Limb (tissue), 2 donors: Measurements from ENCODE around the gene AK6.
A peak's percentile ranks its signal among the peaks of the same experiment; 100 is the strongest.
"Not testable (repeated sequence)": the region's sequence is repeated elsewhere in the genome, so short reads cannot be mapped to it uniquely, and the experiment has no call there.

Source experiments
- DNase-seq, 2 donors: peaks; one replicate each; pipeline ENCODE4 v3.0.0-alpha.2; 2016; ENCODE audit errors: extremely low spot score in 2 of 2

The AK6 gene

DNA sequence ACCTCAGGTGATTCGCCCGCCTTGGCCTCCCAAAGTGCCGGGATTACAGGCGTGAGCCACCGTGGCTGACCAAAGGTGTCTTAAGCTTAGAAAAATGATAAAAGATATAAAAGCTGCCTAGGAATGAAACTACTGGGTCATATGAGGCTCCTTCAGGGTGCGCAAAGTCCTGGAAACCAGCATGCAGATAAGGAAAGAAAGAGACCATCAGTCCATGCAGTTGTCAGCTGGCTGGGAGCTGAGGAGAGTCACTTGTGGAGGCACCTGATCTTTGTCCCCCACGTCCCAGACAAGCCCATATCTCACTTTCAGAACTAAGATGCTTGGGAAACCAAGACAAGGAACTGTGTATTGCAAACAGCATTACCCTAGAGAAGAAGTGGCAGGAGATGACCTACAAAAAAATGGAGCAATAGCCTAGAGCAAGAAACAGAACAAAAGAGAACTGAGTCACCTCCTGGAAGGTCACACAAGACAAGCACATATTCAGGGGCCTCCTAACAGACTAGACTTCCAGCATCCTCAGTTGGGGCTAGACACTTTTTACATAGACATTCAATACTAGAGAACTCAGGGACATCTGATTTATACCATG lies 33.9 kb downstream of the AK6 start:
- DNase-seq, result no peak

DNA sequence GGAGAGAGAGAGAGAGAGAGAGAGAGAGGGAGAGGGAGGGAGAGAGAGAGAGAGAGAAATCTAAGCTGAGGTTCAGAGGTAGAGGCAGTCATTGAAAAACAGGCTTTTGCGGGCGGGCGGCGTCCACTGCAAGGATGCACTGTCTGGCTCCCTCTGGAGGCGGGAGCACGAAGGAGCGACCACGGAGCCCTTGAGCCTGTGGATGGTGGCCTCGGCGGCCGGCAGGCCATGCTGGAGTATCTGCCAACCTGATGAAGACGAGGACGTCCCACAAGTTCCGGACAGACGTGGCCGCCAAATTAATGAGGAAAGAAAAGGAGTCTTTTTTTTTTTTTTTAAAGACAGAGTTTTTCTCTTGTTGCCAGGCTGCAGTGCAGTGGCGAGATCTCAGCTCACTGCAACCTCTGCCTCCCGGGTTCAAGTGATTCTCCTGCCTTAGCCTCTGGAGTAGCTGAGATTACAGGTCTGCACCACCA lies 34.5 kb downstream of the AK6 start:
- DNase-seq, result peak; percentile 73 to 82

DNA sequence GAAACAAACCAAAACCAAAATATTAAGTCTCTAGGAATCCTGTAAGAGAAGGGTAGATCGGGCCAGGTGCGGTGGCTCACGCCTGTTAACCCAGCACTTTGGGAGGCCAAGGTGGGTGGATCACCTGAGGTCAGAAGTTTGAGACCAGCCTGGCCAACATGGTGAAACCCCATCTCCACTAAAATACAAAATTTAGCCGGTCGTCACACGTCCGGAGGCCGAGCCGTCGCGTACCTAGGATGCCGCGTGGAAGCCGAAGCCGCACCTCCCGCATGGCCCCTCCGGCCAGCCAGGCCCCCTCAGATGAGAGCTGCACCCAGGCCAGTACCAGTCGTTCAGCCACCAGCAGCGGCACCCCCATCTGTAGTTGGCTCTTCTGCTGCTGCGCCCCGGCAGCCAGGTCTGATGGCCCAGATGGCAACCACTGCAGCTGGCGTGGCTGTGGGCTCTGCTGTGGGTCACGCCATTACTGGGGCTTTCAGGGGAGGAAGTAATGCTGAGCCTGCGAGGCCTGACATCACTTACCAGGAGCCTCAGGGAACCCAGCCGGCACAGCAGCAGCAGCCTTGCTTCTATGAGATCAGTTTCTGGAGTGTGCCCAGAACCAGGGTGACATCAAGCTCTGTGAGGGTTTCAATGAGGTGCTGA lies 35.5 kb downstream of the AK6 start:
- not testable (repeated sequence) for DNase-seq

DNA sequence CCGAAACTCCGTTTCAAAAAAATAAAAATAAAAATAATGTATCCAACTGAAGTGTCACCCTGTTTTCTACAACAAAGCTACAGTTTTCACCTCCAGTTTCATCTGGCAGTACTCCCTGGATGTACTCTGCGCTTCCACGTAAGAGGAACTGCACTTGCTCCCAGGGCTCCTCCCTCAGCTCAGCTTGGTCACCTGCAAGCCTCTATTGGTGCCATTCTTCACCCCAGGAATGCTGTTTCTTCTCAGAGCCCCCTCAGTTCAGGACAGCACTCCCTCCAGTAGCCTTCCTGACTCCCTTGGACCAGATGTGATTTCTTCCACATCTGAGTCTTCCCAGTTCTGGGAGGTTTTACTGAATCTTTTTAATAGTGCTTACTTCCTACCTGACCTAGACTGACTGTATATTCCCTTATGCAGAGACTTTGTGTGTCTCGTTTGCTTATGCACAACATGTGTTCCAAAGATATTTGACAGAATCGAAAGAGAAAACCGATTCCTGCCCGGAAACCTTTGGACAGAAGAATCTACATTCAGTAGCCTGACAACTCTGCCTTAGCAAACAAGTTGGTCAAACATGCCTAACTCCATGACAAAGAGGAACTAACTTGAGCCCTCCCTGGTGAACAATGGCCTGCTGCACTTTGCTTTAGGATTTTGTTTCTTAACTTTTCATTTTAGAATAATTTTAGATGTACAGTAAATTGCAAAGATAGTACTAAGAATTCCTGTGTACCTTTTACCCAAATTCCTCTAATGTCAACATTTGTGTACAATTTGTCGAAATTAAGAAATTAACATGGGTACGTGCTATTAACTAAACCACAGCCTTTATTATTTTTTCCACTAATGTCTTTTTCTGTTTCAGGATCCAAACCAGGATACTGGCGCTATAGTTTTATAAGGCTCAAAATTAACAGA lies 37.5 kb downstream of the AK6 start:
- no peak for DNase-seq

DNA sequence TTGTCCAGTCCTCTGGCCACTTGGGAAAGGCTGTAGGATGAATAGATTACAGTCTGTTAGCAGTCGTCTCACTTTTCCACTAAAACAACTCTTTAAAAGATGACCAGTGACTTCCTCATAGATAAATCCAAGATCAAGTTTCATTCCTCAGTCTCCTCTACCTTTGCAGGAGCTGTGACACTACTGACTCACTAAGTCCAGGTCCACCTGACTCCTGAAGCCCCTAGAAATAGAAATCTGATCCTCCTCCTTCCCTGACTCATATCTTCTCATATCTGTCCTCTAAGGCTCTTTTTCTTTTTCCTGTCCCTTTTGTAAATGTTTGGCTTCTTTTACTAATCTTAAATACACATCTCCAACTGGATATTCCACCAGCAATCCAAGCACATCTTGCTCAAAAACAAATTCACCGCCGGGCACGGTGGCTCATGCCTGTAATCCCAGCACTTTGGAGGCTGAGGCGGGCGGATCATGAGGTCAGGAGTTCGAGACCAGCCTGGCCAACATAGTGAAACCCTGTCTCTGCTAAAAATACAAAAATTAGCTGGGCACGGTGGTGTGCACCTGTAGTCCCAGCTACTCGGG lies 39.3 kb downstream of the AK6 start:
- no peak for DNase-seq

DNA sequence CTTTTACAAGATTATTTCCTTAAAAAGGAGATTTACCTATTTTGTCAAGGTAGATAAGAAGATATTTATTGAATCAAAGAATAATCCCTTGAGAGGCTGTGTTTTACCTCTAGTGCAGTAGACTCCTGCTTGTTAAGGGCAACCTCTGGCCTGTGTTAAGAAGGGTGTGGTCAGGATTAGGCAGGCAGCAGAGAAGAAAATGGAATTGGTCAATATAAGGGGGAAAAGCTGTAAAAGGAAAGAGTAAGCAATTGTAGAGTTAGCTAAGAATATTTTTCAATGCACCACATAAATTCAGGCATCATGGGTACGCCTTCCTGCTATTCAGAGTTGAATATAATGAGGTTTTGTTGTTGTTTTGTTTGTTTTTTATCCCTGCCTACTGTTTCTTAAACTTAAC lies 43.0 kb downstream of the AK6 start:
- DNase-seq, result no peak

DNA sequence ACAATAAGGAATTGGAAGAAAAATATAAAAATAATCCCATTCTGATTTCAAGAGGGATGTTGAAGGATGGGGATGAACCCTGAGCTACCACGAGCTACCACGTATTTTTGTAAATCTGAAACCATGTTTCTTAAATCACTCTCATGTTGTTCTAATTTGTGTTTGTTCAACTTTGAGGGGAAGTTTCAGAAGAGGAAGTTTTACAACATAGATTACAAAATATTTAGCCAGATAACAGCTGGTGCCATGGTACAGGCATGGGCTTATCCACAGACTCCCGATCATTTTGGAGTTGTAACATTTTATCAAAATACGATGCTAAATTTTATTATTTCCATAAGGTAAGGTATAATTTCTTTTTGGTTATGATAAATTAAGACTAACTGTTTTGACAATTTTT lies 51.9 kb downstream of the AK6 start:
- DNase-seq, result no peak

DNA sequence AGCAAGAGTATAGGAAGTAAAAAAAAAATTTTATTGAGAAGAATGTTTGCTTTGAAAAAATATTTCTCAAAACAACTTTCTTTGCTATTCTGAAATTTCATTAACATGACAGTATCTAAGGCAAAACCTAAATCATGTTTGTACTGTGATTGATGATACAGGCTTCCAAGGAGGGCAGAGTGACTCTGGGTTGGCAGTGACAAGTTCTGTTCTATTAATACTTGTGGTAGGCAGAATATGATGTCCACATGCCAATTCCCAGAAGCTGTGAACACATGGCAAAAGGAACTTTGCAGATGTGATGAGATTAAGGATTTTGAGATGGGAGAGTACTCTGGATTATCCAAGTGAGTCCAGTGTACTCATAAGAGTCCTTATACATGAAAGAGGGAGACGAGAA lies 53.3 kb downstream of the AK6 start:
- DNase-seq, result no peak

DNA sequence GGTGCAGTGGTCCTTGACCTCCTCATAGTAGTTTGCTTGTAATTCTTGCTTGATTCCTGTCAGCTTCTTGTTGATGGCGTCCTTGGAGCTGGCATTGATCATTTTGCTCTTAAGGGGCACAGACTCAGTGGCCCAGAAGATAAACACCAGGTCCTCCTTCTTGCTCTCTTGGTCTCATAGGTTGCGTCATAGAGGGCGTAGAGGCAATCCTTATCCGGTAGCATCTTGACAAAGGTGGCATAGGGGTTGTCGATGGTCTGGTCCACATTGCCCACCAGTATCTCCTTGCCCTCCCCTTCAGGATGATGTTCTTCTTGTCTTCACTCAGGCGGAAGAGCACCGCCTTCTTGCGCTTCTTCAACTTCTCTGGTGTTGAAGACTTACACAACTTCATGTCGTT lies 55.9 kb downstream of the AK6 start:
- no peak for DNase-seq

DNA sequence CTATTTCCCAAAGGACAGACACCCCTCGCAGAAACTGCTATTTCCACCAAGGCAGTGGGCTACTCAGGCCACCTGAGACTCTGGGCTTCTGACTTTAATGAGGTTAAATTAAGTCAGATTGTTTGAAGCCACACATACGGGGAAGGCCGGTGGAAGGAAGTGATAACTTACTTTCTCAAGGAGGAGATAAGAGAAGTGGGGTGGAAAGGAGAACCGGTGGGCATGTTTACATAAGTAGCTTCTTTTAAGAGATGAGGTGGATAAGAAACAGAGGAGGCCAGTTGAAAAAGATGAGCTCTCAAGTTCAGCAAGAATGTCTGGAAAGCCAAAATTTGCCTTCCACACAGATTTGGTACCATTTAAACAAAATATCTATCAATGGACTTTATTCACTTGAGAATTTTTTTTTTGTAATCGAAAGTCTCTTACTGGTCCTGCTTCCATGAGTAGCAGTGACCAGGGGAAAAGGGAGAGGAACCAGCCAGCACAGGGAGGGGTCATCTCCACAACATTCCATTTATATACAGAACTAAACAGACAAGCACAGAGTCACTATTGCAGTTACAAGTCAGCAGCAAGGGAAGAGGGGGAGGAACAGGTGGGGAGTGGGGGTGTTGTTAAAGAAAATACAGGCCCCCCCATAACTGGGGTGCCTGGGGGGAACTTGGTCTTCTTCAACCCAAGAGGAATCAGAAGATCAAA lies 56.7 kb downstream of the AK6 start:
- no peak for DNase-seq

DNA sequence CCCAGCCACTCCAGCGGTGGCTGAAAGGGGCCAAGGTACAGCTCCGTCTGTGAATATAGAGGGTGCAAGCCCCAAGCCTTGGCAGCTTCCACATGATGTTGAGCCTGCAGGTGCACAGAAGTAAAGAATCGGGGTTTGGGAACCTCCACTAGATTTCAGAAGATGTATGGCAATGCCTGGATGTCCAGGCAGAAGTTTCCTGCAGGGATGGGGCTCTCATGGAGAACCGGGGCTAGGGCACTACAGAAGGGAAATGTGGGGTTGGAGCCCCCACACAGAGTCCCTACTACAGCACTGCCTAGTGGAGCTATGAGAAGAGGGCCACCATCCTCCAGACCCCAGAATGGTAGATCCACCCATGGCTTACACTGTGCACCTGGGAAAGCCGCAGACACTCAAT lies 59.9 kb downstream of the AK6 start:
- DNase-seq, result no peak

DNA sequence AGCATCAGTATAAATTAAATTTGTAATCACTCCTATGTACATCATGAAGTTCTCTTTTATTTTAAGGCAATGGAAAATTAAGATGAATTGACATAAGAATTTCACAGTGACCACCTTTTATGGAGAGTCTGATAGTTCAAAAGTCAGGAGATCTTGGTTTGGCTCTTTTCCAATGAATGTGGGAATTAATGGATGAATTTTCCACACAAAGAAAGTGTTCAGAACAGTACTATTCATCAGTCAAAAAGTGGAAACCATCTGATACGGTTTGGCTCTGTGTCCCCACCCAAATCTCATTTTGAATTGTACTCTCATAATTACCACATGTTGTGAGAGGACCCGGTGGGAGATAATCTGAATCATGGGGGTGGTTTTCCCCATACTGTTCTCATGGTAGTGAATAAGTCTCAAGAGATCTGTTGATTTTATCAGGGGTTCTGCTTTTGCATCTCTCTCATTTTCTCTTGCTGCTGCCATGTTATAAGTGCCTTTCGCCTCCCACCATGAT lies 61.2 kb downstream of the AK6 start:
- DNase-seq, result no peak

DNA sequence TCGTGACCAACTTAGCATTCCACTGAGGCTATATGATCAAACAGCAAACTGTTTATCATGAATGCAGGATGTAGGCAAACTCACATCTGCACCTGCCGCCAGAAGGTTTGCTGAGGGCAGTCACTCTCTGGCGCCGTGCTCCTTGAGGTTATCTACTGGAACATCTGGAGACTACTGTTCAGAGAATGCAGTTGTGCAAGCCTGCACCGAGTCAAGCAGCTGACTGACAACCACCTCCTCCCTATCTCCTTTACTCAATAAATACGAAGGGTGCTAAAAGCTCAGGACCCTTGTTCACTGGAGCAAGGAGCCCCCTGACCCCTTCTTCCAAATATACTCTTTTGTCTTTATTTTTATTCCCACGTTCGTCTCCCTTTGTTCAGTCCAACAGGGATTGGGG lies 63.8 kb downstream of the AK6 start:
- no peak for DNase-seq
